Testis (tissue), 2 donors: ENCODE results near the gene TEAD1.

ENCODE experiments used
- POLR2A ChIP-seq: fragments of 450-650 bp; IDR thresholded peaks from one replicate; pipeline ENCODE4 v1.6.1; 2017; ENCODE audit warnings: antibody characterized with exemption, mild to moderate bottlenecking, moderate library complexity
- TF ChIP-seq, protein P1 (sequence below), 3 experiments: fragments of 450-650 bp in 2 of 3; fragments of 200-600 bp in 1 of 3; sonication (generic) in 1 of 3; IDR thresholded peaks; one replicate each; pipeline ENCODE4 v1.5.1; 2016 to 2019; ENCODE audit warnings: antibody characterized with exemption in 3 of 3, mild to moderate bottlenecking in 2 of 3, moderate library complexity in 1 of 3

DNA sequence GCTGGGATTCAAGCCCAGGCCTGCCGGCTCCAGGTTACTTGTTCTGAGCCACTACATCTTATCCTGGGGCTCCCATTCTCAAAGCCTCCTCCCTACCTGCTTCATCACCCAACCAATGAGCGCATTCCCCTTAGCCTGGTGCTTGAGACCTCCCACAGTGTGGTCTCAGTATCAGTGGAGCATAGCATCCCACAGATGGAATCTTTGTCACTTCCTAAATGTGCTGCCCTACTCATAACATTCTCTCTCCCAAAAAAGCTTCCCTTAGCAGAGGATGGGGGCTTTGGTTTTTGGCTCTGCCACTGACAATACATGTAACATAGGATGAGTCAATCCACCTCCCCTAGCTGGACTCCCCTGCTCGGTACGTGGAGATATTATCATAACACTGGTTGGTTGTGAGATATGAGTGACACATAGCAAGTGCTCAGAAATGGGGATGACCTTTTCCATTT is 28.8 kb downstream of the TEAD1 start:
- TF ChIP-seq POLR2A: no peak
- TF ChIP-seq, protein P1, sequence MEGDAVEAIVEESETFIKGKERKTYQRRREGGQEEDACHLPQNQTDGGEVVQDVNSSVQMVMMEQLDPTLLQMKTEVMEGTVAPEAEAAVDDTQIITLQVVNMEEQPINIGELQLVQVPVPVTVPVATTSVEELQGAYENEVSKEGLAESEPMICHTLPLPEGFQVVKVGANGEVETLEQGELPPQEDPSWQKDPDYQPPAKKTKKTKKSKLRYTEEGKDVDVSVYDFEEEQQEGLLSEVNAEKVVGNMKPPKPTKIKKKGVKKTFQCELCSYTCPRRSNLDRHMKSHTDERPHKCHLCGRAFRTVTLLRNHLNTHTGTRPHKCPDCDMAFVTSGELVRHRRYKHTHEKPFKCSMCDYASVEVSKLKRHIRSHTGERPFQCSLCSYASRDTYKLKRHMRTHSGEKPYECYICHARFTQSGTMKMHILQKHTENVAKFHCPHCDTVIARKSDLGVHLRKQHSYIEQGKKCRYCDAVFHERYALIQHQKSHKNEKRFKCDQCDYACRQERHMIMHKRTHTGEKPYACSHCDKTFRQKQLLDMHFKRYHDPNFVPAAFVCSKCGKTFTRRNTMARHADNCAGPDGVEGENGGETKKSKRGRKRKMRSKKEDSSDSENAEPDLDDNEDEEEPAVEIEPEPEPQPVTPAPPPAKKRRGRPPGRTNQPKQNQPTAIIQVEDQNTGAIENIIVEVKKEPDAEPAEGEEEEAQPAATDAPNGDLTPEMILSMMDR (IDR thresholded peaks at IDR 0.05): no peak
